ENCODE results near the gene IPO11. TPM values are rescaled to one million over a fixed set of nuclear protein-coding genes. Genes with fewer than 3 reads are reported as not detected.
"Not testable (repeated sequence)": the region's sequence is repeated elsewhere in the genome, so short reads cannot be mapped to it uniquely, and the experiment has no call there.

The IPO11 gene
- total RNA-seq, 2 experiments from 2014 or later: 73.4 to 77.1 TPM

DNA sequence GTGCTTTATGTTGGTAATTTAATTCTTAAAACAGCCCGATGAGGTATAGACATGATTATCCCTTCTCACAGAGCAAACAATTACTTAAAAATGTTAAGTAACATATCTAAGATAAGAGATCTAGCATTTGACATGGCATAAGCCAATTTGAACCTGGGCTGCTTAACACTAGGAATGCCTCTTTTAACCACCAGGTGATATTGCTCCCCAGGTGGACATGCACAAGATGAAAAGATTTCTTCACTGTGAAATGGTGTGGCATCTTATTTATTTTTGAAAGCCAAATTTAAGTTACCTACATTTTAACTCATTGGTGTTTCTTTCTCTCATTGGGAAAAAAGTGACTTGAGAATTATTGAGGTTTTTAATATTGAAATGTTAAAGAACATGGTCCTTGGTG is 150.3 kb downstream of the IPO11 start:
- H3K27me3 Mint-ChIP-seq: no peaks in the 10 kb centered on the region
- H3K27ac Mint-ChIP-seq: no peak overlapping the region
- no peak overlapping the region for H3K4me3 Mint-ChIP-seq
- no peaks in the 10 kb centered on the region for H3K4me1 Mint-ChIP-seq
- peaks cover 42% of the 10 kb centered on the region for H3K36me3 Mint-ChIP-seq
- DNase-seq: no peak
- peaks cover 14% of the 10 kb centered on the region for H3K9me3 Mint-ChIP-seq

- Mint-ChIP-seq H3K27me3 (no peaks in the 10 kb centered on the region), H3K36me3 (peaks cover 50% of the 10 kb centered on the region), H3K9me3 (peaks cover 15% of the 10 kb centered on the region), H3K27ac (no peak overlapping the region), H3K4me3 (no peak overlapping the region), H3K4me1 (peaks cover 7% of the 10 kb centered on the region)
- DNase-seq: no peak
These were observed 151.5 kb downstream of the IPO11 start for GRCh38 chr5:62564101-62564500.

DNA sequence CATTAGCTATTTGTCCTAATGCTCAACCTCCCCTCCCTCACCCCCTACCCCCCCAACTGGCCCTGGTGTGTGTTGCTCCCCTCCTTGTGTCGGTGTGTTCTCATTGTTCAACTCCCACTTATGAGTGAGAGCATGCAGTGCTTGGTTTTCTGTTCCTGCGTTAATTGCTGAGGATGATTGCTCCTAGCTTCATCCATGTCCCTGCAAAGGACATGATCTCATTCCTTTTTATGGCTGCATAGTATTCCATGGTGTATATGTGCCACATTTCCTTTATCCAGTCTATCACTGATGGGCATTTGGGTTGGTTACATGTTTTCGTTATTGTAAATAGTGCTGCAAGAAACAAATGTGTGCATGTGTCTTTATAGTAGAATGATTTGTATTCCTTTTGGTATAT is 153.2 kb downstream of the IPO11 start:
- H3K27me3 Mint-ChIP-seq, H3K4me3 Mint-ChIP-seq, H3K27ac Mint-ChIP-seq, DNase-seq: not testable (repeated sequence)
- Mint-ChIP-seq H3K4me1 (peaks cover 10% of the 10 kb centered on the region), H3K9me3 (peaks cover 15% of the 10 kb centered on the region), H3K36me3 (peaks cover 50% of the 10 kb centered on the region)

GRCh38 chr5:62568143-62568542 is 155.6 kb downstream of the IPO11 start:
- H3K4me3 Mint-ChIP-seq: no peak overlapping the region
- no peaks in the 10 kb centered on the region for H3K27me3 Mint-ChIP-seq
- no peak for DNase-seq
- no peak overlapping the region for H3K27ac Mint-ChIP-seq
- peaks cover 53% of the 10 kb centered on the region for H3K36me3 Mint-ChIP-seq
- peaks cover 12% of the 10 kb centered on the region for H3K4me1 Mint-ChIP-seq
- peaks cover 15% of the 10 kb centered on the region for H3K9me3 Mint-ChIP-seq

DNA sequence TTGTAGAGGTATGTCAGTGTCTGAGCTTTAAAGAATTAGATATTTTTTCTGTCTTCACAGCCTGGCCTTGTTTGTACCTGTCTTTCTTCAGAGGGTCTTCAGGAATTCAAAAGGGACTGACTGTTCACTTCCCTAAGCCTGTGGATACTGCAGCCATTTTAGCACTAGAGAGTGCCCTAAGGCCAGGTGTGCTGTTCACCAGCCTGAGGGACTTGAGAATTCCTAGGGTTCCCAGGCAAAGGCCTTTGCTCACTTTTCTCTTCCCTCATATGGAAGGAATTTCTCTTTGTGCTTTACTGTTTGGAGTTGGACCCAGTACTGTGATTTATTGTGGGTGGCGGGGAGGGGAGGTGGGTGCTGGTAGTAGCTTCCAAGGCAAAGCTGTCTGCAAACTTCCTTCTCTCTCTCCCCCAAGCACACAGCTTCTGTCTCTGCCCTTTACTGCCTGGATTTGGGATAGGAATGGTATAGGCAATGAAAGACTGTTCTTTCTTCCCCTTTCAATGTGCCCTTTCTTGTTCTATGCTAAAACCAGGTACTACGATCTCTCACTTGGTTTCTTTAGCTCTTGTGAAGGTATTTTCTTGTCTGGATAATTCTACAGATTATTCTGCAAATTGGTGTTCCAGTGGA is 156.4 kb downstream of the IPO11 start:
- Mint-ChIP-seq H3K36me3 (peaks cover 52% of the 10 kb centered on the region), H3K9me3 (peaks cover 15% of the 10 kb centered on the region), H3K4me1 (peaks cover 13% of the 10 kb centered on the region), H3K27ac (no peak overlapping the region), H3K4me3 (no peak overlapping the region), H3K27me3 (no peaks in the 10 kb centered on the region)
- DNase-seq: no peak

DNA sequence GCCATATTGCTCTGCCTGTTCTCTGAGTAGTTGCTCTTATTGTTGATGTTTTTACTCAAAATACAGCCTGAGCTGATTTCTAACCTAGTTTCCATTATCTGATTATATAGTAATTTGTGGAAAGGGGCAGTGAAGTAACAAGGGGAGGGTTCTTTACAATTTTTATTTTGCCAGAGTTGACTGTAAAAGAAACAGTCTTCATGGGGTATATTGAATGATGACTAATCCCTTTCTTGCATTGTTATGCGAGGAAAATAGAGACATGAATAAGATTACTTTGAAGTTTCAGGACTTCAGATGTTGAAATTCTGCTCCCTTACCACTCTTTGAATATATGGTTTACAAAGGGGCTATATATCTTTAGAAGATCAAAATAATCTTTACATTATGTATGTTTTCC is 156.9 kb downstream of the IPO11 start:
- Mint-ChIP-seq H3K4me3 (no peak overlapping the region), H3K27ac (no peak overlapping the region), H3K27me3 (no peaks in the 10 kb centered on the region), H3K4me1 (peaks cover 19% of the 10 kb centered on the region), H3K36me3 (peaks cover 50% of the 10 kb centered on the region), H3K9me3 (peaks cover 15% of the 10 kb centered on the region)
- no peak for DNase-seq

- Mint-ChIP-seq H3K27ac (no peak overlapping the region), H3K36me3 (peaks cover 25% of the 10 kb centered on the region), H3K9me3 (no peaks in the 10 kb centered on the region), H3K4me3 (no peak overlapping the region), H3K27me3 (no peaks in the 10 kb centered on the region), H3K4me1 (peaks cover 32% of the 10 kb centered on the region)
- DNase-seq: no peak
These were observed 160.5 kb downstream of the IPO11 start for GRCh38 chr5:62572918-62573514.

GRCh38 chr5:62574599-62574998 is 162.0 kb downstream of the IPO11 start:
- Mint-ChIP-seq H3K4me3 (no peak overlapping the region), H3K4me1 (peaks cover 24% of the 10 kb centered on the region), H3K9me3 (no peaks in the 10 kb centered on the region)

GRCh38 chr5:62575066-62575465 is 162.5 kb downstream of the IPO11 start:
- Mint-ChIP-seq H3K4me3 (no peak overlapping the region), H3K27me3 (no peaks in the 10 kb centered on the region), H3K4me1 (peaks cover 24% of the 10 kb centered on the region), H3K36me3 (peaks cover 13% of the 10 kb centered on the region), H3K9me3 (no peaks in the 10 kb centered on the region), H3K27ac (no peak overlapping the region)
- DNase-seq: no peak

More at GRCh38 chr5:62574599-62574998, 162.0 kb downstream of the IPO11 start:
- no peaks in the 10 kb centered on the region for H3K27me3 Mint-ChIP-seq
- H3K36me3 Mint-ChIP-seq: peaks cover 13% of the 10 kb centered on the region
- DNase-seq: no peak
- H3K27ac Mint-ChIP-seq: no peak overlapping the region

DNA sequence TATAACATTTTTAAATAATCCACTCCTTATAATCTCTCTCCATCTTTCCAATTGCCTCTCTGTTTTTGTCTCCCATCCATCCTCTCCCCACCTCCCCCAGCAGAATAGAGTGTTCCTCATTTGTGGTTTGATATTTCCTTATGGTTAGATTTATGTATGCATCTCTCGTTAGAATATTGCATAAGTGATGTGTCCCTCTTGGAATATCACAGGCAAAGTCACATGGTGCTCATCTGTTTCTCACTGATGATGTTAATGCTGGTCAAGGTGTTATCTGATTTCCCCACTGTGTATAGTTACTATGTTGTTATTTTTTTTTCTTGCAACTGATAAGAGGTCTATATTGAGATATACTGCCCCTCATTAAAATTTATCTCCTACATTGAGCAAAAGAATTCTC is 162.9 kb downstream of the IPO11 start:
- Mint-ChIP-seq H3K27me3 (no peaks in the 10 kb centered on the region), H3K4me3 (no peak overlapping the region), H3K9me3 (no peaks in the 10 kb centered on the region), H3K27ac (no peak overlapping the region), H3K36me3 (peaks cover 15% of the 10 kb centered on the region), H3K4me1 (peaks cover 26% of the 10 kb centered on the region)
- no peak for DNase-seq

- no peak for DNase-seq
- Mint-ChIP-seq H3K27me3 (no peaks in the 10 kb centered on the region), H3K4me3 (no peak overlapping the region), H3K4me1 (peaks cover 34% of the 10 kb centered on the region), H3K27ac (no peak overlapping the region), H3K9me3 (no peaks in the 10 kb centered on the region), H3K36me3 (peaks cover 23% of the 10 kb centered on the region)
These were observed 164.1 kb downstream of the IPO11 start for GRCh38 chr5:62576570-62577170.

GRCh38 chr5:62577488-62577887 is 164.9 kb downstream of the IPO11 start:
- Mint-ChIP-seq H3K4me3 (no peak overlapping the region), H3K27ac (no peak overlapping the region), H3K9me3 (no peaks in the 10 kb centered on the region), H3K36me3 (peaks cover 28% of the 10 kb centered on the region), H3K27me3 (no peaks in the 10 kb centered on the region), H3K4me1 (peaks cover 34% of the 10 kb centered on the region)
- no peak for DNase-seq

DNA sequence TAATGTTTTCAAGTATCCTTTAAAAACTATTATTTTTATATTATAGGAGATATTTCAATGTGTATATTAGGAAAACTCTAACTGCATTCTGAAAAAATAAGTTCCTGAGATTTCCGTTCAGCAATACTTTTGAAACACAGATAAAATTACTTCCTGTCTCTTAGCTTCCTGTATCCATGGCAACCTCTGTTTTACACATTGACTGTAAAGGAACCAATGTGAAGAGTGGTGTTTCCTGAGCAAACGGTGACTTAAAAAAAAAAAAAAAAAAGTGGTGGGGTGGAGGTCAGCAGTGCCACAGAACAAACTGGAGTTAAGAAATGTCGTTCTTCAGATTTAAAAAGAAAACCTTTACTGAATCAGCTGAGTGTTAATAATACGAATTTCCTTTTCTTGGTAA is 166.0 kb downstream of the IPO11 start, which contains the start of gene LRRC70:
Gene LRRC70, plus strand, starts transcription at position 280 of the 400 bp plus-strand sequence. CDS start 620 bp downstream, outside the sequence.
- H3K4me1 Mint-ChIP-seq: peaks cover 32% of the 10 kb centered on the region
- peak within 1 kb of the TSS; percentile 47 for H3K27ac Mint-ChIP-seq
- peaks cover 25% of the 10 kb centered on the region for H3K36me3 Mint-ChIP-seq
- no peak for DNase-seq
- H3K4me3 Mint-ChIP-seq: peak within 1 kb of the TSS; percentile 19
- no peaks in the 10 kb centered on the region for H3K9me3 Mint-ChIP-seq
- no peaks in the 10 kb centered on the region for H3K27me3 Mint-ChIP-seq

DNA sequence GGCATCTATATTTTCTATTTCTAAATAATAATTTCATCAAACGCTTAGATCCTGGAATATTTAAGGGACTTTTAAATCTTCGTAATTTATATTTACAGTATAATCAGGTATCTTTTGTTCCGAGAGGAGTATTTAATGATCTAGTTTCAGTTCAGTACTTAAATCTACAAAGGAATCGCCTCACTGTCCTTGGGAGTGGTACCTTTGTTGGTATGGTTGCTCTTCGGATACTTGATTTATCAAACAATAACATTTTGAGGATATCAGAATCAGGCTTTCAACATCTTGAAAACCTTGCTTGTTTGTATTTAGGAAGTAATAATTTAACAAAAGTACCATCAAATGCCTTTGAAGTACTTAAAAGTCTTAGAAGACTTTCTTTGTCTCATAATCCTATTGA is 167.2 kb downstream of the IPO11 start:
- H3K9me3 Mint-ChIP-seq: no peaks in the 10 kb centered on the region
- peaks cover 25% of the 10 kb centered on the region for H3K36me3 Mint-ChIP-seq
- H3K27ac Mint-ChIP-seq: no peak overlapping the region
- no peaks in the 10 kb centered on the region for H3K27me3 Mint-ChIP-seq
- peaks cover 24% of the 10 kb centered on the region for H3K4me1 Mint-ChIP-seq
- DNase-seq: no peak
- no peak overlapping the region for H3K4me3 Mint-ChIP-seq

DNA sequence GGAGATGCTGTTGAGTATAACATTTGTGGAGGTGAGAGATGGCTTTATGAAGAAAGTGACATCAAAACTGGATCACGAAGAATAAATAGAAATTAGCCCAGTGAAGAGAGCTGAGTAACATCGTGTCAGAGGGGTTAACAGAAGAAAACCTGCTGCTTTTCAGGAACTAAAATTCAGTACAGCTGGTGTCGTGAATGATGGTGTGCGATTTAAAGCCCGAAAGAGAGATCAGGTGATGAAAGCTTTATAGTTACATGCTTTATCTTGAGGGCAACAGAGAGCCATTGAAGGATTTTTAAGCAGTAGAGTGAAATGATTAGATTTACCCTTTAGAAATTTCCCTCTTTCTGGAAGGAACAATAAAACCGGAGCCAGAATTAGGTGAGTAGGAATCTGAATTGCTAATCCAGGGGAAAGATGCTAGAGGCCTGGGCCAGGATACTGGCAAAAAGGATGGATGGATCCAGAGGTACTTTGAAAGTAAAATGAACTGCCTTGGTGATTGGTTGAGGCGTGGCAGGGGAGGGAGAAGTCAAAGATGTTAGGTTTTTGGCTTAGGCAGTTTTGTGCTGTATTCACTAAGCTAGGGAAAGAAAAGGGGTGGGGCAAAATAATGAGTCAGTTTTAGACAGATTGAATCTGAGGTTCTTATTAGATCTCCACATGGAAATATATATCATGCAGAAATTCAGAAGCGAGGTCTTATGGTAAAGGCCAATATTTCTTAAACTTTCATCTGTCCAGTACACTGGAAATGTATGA is 169.5 kb downstream of the IPO11 start:
- no peak for DNase-seq
- Mint-ChIP-seq H3K4me1 (peaks cover 26% of the 10 kb centered on the region), H3K27me3 (no peaks in the 10 kb centered on the region), H3K4me3 (no peak overlapping the region), H3K27ac (no peak overlapping the region), H3K36me3 (peaks cover 21% of the 10 kb centered on the region), H3K9me3 (no peaks in the 10 kb centered on the region)
